NCI-H2029 treated with DMSO at 0.1 percent for 48 hours (cell line): ENCODE data around the gene PCNX2.
"Not testable (repeated sequence)": the region's sequence is repeated elsewhere in the genome, so short reads cannot be mapped to it uniquely, and the experiment has no call there.

Experiments
- DNase-seq: peaks from one replicate; lab custom pipeline; 2025; lab: John Stamatoyannopoulos, UW

PCNX2 gene

GRCh38 chr1:233102341-233102740, 193.2 kb downstream of the PCNX2 start:
- no peak for DNase-seq

GRCh38 chr1:233097959-233098580, 197.5 kb downstream of the PCNX2 start:
- no peak for DNase-seq

GRCh38 chr1:233097546-233097945, 198.0 kb downstream of the PCNX2 start:
- no peak for DNase-seq

GRCh38 chr1:233094691-233095090, 200.8 kb downstream of the PCNX2 start:
- no peak for DNase-seq

GRCh38 chr1:233094269-233094668, 201.3 kb downstream of the PCNX2 start:
- no peak for DNase-seq

GRCh38 chr1:233090746-233091494, 204.6 kb downstream of the PCNX2 start:
- no peak for DNase-seq

- no peak for DNase-seq
These were observed 206.3 kb downstream of the PCNX2 start for GRCh38 chr1:233089251-233089650.

GRCh38 chr1:233088613-233089012, 206.9 kb downstream of the PCNX2 start:
- DNase-seq: no peak

GRCh38 chr1:233086961-233087881, 208.3 kb downstream of the PCNX2 start:
- DNase-seq: no peak

- DNase-seq: no peak
These were observed 210.0 kb downstream of the PCNX2 start for GRCh38 chr1:233085566-233085965.

- DNase-seq: no peak
These were observed 212.6 kb downstream of the PCNX2 start for GRCh38 chr1:233082778-233083550.

GRCh38 chr1:233081735-233082134, 213.8 kb downstream of the PCNX2 start:
- no peak for DNase-seq

GRCh38 chr1:233080827-233081226, 214.7 kb downstream of the PCNX2 start:
- DNase-seq: not testable (repeated sequence)

- DNase-seq: no peak
These were observed 215.2 kb downstream of the PCNX2 start for GRCh38 chr1:233080286-233080685.

- DNase-seq: no peak
These were observed 216.0 kb downstream of the PCNX2 start for GRCh38 chr1:233079574-233079973.

- no peak for DNase-seq
These were observed 217.1 kb downstream of the PCNX2 start for GRCh38 chr1:233078396-233078795.

GRCh38 chr1:233075915-233076295, 219.6 kb downstream of the PCNX2 start:
- DNase-seq: no peak

- DNase-seq: no peak
These were observed 229.4 kb downstream of the PCNX2 start for GRCh38 chr1:233066087-233066486.

- DNase-seq: no peak
These were observed 229.8 kb downstream of the PCNX2 start for GRCh38 chr1:233065685-233066084.

- DNase-seq: no peak
These were observed 230.5 kb downstream of the PCNX2 start for GRCh38 chr1:233064988-233065387.

GRCh38 chr1:233063462-233063861, 232.1 kb downstream of the PCNX2 start:
- DNase-seq: no peak

- no peak for DNase-seq
These were observed 234.3 kb downstream of the PCNX2 start for GRCh38 chr1:233061265-233061664.
